ENCODE data around the gene CA10. TPM values are rescaled to one million over a fixed set of nuclear protein-coding genes. Genes with fewer than 3 reads are reported as not detected.

CA10 gene
- total RNA-seq, 1 experiment from 2014 or later = 0.46 TPM

GRCh38 chr17:51873302-51873701, 285.2 kb downstream of the CA10 start:
- Histone ChIP-seq H3K79me1 (ENCODE audit: insufficient read depth, low read depth, low read length, poor library complexity, severe bottlenecking) (no peaks in the 10 kb centered on the region), H3K4ac (ENCODE audit: low read depth, low read length) (no peak overlapping the region), H2BK15ac (ENCODE audit: low read depth, low read length) (no peak overlapping the region), H2AK5ac (ENCODE audit: insufficient read length, low read length) (no peak overlapping the region), H4K5ac (ENCODE audit: insufficient read length, low read depth, low read length) (no peak overlapping the region), H3K4me1 (ENCODE audit: insufficient read depth, low read length) (no peaks in the 10 kb centered on the region), H4K20me1 (ENCODE audit: control insufficient read depth, insufficient read depth, insufficient read length) (no peaks in the 10 kb centered on the region), H2AFZ (ENCODE audit: low read length) (no peak overlapping the region), H3K56ac (ENCODE audit: insufficient read length, low read depth, low read length) (no peak overlapping the region), H3K14ac (ENCODE audit: insufficient read depth, low read length) (no peak overlapping the region), H2BK12ac (ENCODE audit: insufficient read length, low read depth, low read length) (no peak overlapping the region), H3K27ac (ENCODE audit: insufficient read length, low read depth, low read length) (no peak overlapping the region), H3K79me2 (ENCODE audit: insufficient read depth, low read length) (no peaks in the 10 kb centered on the region), H3T11ph (ENCODE audit: low read length) (no peak overlapping the region), H2BK5ac (ENCODE audit: insufficient read length, low read length) (no peak overlapping the region), H3K9ac (ENCODE audit: extremely low read depth, insufficient read length, low read length) (no peak overlapping the region), H3K9me3 (ENCODE audit: control insufficient read depth, low read depth, low read length) (no peaks in the 10 kb centered on the region), H3K27me3 (ENCODE audit: insufficient read depth, low read length) (no peaks in the 10 kb centered on the region), H2BK20ac (ENCODE audit: low read depth, low read length, poor library complexity, severe bottlenecking) (no peak overlapping the region), H3K4me2 (ENCODE audit: insufficient read depth, insufficient read length, low read length) (no peak overlapping the region), H4K91ac (ENCODE audit: insufficient read length, low read depth, low read length) (no peak overlapping the region), H3K23ac (ENCODE audit: insufficient read length, low read depth, low read length) (no peak overlapping the region), H4K8ac (replicated peaks; ENCODE audit: insufficient read length, low read depth, low read length) (no peak overlapping the region), H3K18ac (ENCODE audit: insufficient read length, low read depth, low read length) (no peak overlapping the region), H2BK120ac (ENCODE audit: low read depth, low read length, poor library complexity, severe bottlenecking) (no peak overlapping the region), H3K23me2 (ENCODE audit: insufficient read length, low read depth, low read length, poor library complexity, severe bottlenecking) (no peaks in the 10 kb centered on the region)
- no CpG with 5 or more reads among the region's 3 CpGs for WGBS (ENCODE audit: extremely low coverage, insufficient read length, low lambda C conversion rate)
- no peak overlapping the region for H3K27ac Mint-ChIP-seq
- no peaks in the 10 kb centered on the region for H3K9me3 Mint-ChIP-seq
- TF ChIP-seq CTCF (conservative IDR thresholded peaks at IDR 0.05) = no peak
- peaks cover 2% of the 10 kb centered on the region for H3K27me3 Mint-ChIP-seq (ENCODE audit: low read depth)
- H3K36me3 Mint-ChIP-seq (ENCODE audit: insufficient read depth in 1 of 3, low read depth in 3 of 3) = no peaks in the 10 kb centered on the region
- DNase-seq = no peak
- no peak overlapping the region for H3K4me3 Mint-ChIP-seq
- peaks cover 0 to 6% of the 10 kb centered on the region in 2 experiments; a peak in 2 of 4 replicates for H3K4me1 Mint-ChIP-seq

Data from H9 (cell line).